ENCODE data around the gene CUEDC1. TPM values are rescaled to one million over a fixed set of nuclear protein-coding genes. Genes with fewer than 3 reads are reported as not detected.

Gene CUEDC1
- total and polyA plus RNA-seq, 9 donors = 6.7 to 30.2 (median 21.5) TPM

DNA sequence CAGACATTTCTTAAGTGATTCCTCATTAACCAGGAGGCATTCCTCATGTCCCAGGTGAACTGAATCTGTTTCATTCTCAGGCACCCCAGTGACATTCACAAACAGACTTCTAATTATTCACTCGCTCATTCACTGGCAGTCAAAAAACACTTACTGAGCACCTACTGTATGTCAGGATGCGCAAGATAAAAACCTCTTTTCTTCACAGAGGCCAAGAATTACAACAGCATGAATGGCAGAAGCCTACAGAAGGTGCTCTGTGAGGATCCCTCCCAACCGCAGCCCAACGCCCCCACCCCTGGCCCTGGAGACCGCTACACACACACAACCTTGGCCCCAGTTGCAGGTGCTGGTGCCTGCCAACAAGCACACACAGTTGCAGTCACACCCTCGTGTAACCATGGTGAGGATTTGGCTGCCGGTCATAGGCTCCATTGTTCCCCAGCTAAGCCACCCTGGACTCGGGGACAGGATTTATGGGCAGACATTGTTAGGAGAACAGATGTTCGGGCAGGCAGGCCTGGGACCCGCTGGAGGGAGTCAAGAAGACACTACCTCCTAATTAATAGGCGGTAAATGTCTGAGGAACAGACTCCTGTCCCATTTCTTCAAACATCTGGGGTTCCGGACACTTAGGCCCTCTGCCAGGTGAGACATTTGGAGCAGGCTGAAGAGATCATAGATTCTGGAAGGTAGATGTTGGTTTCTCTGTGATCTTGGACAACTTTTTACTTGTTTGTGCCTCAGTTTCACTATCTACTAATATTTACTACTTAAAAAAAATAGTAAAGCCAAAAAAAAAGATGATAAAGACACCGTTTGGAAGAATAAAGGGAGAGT is 43.2 kb downstream of the CUEDC1 start:
- H3K4me1 ChIP-seq (ENCODE audit: insufficient read depth) = peaks cover 7% of the 10 kb centered on the region
- no peaks in the 10 kb centered on the region for H3K36me3 ChIP-seq
- H3K27ac ChIP-seq = no peak overlapping the region
- H3K4me3 ChIP-seq = no peak overlapping the region
- H3K9me3 ChIP-seq = no peaks in the 10 kb centered on the region
- no peak for TF ChIP-seq EP300 (IDR thresholded peaks at IDR 0.05)
- TF ChIP-seq, protein P1, sequence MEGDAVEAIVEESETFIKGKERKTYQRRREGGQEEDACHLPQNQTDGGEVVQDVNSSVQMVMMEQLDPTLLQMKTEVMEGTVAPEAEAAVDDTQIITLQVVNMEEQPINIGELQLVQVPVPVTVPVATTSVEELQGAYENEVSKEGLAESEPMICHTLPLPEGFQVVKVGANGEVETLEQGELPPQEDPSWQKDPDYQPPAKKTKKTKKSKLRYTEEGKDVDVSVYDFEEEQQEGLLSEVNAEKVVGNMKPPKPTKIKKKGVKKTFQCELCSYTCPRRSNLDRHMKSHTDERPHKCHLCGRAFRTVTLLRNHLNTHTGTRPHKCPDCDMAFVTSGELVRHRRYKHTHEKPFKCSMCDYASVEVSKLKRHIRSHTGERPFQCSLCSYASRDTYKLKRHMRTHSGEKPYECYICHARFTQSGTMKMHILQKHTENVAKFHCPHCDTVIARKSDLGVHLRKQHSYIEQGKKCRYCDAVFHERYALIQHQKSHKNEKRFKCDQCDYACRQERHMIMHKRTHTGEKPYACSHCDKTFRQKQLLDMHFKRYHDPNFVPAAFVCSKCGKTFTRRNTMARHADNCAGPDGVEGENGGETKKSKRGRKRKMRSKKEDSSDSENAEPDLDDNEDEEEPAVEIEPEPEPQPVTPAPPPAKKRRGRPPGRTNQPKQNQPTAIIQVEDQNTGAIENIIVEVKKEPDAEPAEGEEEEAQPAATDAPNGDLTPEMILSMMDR (IDR thresholded peaks at IDR 0.05) = no peak
- TF ChIP-seq POLR2A (IDR thresholded peaks at IDR 0.05) = no peak
- DNase-seq = peak; percentile 61 to 83 (median 79)
- H3K27me3 ChIP-seq = no peaks in the 10 kb centered on the region
- WGBS, 3 donors = 56 to 64% (median 61%) methylated on average over 13 of the region's 13 CpGs
- intact Hi-C loops (cut with DNase I) = no loop called here

DNA sequence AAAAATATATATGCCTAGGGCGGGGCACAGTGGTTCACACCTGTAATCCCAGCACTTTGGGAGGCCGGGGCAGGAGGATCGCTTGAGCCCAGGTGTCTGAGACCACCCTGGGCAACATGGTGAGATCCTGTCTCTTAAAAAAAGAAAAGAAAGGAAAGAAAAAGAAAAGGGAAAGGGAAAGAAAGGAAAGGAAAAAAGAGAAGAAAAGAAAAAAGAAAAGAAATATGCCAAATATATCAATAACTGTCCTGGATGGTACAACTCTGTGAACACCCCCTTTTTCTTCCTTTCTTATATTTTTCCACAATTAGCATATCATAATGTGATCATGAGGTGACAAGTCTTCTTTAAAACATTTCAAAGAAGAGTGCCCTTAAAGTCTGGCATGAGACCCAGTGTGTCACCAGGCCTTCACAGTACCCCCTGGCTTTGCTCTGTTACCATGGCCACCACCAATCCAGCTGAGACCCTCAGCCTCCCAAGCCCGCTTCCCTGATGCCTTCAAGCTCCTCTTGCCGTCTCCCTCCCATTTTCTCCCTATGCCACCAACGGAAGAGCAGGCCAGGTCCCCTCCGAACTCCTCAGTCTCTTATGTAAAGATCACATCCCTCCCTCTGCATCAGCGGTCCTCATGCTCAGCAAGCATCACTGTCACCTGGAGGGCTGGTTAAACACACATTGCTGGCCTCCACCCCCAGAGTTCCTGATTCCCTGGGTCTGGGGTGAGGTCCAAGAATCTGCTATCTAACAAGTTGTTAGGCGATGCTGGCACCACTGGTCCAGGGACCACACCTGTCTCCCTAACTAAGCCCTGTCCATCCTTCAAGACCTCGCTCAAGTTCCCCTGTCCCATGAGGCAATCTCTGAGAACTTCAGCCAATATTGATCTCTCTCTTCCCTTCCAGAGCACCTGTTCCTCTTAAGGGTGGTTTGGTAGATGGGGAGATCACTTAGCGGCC is 44.5 kb downstream of the CUEDC1 start:
- TF ChIP-seq EP300 (IDR thresholded peaks at IDR 0.05) (no peak), POLR2A (IDR thresholded peaks at IDR 0.05) (no peak)
- TF ChIP-seq, protein P1 (IDR thresholded peaks at IDR 0.05) = no peak
- 92 to 95% (median 94%) methylated on average over 11 of the region's 11 CpGs for WGBS, 3 donors
- DNase-seq = no peak
- H3K36me3 ChIP-seq = no peaks in the 10 kb centered on the region
- peaks cover 4% of the 10 kb centered on the region for H3K4me1 ChIP-seq (ENCODE audit: insufficient read depth)
- no peaks in the 10 kb centered on the region for H3K27me3 ChIP-seq
- no peaks in the 10 kb centered on the region for H3K9me3 ChIP-seq
- no peak overlapping the region for H3K4me3 ChIP-seq
- H3K27ac ChIP-seq = no peak overlapping the region
- intact Hi-C loops (cut with DNase I) = no loop called here

DNA sequence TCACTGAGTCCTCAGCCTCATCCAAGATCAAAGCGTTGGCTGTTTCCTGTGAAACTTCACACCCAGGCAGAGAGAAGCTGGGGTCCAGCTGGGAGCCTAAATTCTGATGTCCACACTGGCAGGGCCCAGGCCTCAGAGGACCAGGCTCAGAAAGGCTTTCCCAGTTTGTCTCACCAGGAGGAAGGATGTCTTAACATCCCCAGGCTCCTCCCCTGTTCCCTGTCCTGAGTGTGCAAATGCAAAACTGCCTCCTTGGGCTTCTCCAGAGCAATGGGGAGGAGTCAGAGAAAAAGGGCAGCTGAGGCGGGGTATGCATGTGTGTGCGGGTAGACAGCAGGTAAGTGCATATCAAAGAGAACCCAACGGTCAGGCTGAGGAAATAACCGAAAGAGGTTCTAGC is 45.7 kb downstream of the CUEDC1 start:
- 85 to 91% (median 89%) methylated on average over 5 of the region's 5 CpGs for WGBS, 3 donors
- intact Hi-C loops (cut with DNase I) = no loop called here

DNA sequence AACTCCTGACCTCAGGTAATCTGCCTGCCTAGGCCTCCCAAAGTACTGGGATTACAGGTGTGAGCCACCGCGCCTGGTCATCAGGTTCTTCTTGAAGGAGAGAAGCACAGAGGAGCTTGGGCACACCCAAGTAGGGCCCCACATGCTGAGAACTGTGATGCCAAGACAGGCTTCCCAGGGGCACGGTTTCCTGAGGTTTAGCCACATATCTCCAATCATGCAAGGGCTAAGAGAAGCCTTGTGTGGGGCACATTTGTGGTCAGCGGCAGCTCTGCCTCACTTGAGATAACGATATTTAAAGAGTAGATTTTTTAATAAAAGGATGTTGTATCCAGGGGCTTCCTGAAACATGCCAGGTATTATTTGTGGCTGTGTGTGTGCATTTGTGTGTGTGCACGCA is 46.9 kb downstream of the CUEDC1 start:
- intact Hi-C loops (cut with DNase I) = no loop called here
- peaks cover 4% of the 10 kb centered on the region for H3K4me1 ChIP-seq (ENCODE audit: insufficient read depth)
- no peak overlapping the region for H3K4me3 ChIP-seq
- H3K27me3 ChIP-seq = no peaks in the 10 kb centered on the region
- no peaks in the 10 kb centered on the region for H3K36me3 ChIP-seq
- no peak overlapping the region for H3K27ac ChIP-seq
- no peaks in the 10 kb centered on the region for H3K9me3 ChIP-seq
- 91 to 95% (median 94%) methylated on average over 6 of the region's 6 CpGs for WGBS, 3 donors
- DNase-seq = no peak
- TF ChIP-seq EP300 (IDR thresholded peaks at IDR 0.05) (no peak), POLR2A (IDR thresholded peaks at IDR 0.05) (no peak)
- TF ChIP-seq, protein P1 (IDR thresholded peaks at IDR 0.05) = no peak

More for the DNA sequence above, 45.7 kb downstream of the CUEDC1 start:
- H3K9me3 ChIP-seq = no peaks in the 10 kb centered on the region
- no peaks in the 10 kb centered on the region for H3K27me3 ChIP-seq
- no peaks in the 10 kb centered on the region for H3K36me3 ChIP-seq
- H3K27ac ChIP-seq = no peak overlapping the region
- no peak overlapping the region for H3K4me3 ChIP-seq
- DNase-seq = no peak
- peaks cover 4% of the 10 kb centered on the region for H3K4me1 ChIP-seq (ENCODE audit: insufficient read depth)
- TF ChIP-seq, protein P1 (IDR thresholded peaks at IDR 0.05) = no peak
- TF ChIP-seq EP300 (IDR thresholded peaks at IDR 0.05) (no peak), POLR2A (IDR thresholded peaks at IDR 0.05) (no peak)

Data from ovary (tissue), 9 donors.